Renal cortex interstitium (tissue), 11 donors: Measurements from ENCODE around the gene TPRN. TPM values are rescaled to one million over a fixed set of nuclear protein-coding genes. Genes with fewer than 3 reads are reported as not detected.

Experiments used
- DNase-seq, 11 donors: peaks; one replicate each; pipeline ENCODE4 v3.0.0-alpha.2; 2013; ENCODE audit warnings: low read depth in 9 of 11, low spot score in 4 of 11; ENCODE audit errors: extremely low read depth in 1 of 11
- polyA plus RNA-seq, 3 donors: library from polyadenylated mRNA; unstranded; fragments of 120-200 nt; gene quantifications; one replicate each; pipeline ENCODE4 v1.2.1, GENCODE V29; 2013; ENCODE audit not compliant: insufficient read length in 3 of 3

TPRN gene
- polyA plus RNA-seq, 3 donors, result 14.8 to 17.3 (median 16.4) TPM

GRCh38 chr9:137182836-137183235, 17.7 kb downstream of the TPRN start:
- DNase-seq, result no peak

DNA sequence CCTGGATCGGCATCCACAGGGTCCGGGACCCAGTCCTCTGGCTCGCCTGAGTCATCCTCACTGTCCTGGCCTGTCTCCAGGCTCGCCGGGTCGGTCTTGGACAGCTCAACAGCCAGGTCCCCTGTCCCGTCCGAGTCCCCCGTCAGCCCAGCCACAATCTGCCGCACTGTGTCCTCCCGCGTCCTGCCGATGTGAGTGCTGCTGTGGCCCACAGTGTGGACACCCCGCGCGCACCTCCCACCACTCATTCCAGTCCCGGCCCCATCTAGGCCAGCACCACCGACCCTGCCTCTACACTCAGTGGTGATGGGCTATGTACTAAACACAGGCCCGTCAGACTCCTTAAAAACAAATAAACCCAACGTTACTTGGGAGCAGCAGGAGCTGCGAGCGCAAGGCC, 18.9 kb downstream of the TPRN start:
- no peak for DNase-seq

GRCh38 chr9:137180491-137180890, 20.1 kb downstream of the TPRN start:
- DNase-seq, result no peak

GRCh38 chr9:137179761-137180160, 20.8 kb downstream of the TPRN start:
- DNase-seq, result no peak

DNA sequence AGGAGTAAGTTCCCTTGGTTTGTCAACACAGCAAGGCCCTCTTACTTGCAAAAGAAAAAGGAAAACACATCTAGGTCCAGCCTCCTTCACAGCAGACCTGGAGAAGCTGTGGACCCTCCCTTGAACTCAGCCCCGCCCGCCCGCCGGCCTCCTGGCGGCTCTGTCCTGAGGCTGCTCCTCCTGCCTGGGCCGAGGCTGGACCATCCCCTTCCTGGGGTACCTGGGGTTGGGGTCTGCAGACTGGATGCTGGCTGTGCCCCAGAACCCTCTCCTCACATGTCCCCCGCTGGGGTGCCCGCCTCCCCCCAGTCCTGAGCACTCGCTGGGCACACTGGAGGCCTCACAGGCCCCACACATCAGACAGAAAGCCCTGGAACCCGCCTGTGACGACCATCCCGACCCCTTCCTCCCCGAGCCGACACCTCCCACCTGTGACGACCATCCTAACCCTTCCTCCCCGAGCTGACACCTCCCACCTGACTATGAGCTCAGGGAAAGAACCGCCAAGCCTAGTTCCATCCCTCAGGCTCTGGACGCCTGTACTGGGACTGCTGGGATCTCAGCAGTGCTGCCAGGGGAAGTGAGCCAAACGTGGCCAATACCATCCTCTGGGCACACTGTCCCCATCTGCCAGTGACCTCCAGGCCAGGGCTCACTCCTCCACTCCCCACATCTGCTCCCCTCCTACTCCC, 21.5 kb downstream of the TPRN start:
- no peak for DNase-seq

GRCh38 chr9:137178201-137178938, 22.2 kb downstream of the TPRN start:
- no peak for DNase-seq

GRCh38 chr9:137176302-137177182, 24.0 kb downstream of the TPRN start:
- no peak for DNase-seq

DNA sequence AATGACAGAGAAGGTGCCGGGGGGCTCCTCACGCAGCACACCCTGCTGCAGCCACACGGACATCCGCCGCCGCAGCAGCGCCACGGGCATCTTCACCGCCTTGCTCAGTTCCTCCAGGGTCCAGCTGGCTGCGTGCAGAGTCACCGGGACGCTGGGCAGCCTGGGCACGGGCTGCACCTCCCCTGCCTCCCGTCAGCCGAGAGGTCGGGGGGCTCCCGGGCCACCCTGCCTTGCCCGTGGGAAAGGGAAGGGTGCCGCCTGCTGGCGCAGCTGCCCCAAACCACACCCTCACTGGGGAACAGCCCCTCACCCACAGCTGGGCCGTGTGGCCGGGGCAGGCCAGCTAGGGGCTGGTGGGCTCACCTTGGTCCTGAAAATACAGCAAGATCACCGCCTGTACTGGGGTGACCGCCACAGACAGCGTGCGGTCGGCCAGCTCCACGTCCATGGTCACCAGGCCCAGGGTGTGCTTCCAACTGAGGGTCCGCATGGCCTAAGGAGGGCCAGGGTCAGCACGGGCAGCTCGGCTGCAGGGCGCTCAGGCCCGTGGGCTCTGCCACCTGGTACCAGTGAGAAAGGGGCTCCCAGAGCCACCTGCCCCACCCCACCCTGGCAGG, 25.1 kb downstream of the TPRN start:
- DNase-seq, result no peak

DNA sequence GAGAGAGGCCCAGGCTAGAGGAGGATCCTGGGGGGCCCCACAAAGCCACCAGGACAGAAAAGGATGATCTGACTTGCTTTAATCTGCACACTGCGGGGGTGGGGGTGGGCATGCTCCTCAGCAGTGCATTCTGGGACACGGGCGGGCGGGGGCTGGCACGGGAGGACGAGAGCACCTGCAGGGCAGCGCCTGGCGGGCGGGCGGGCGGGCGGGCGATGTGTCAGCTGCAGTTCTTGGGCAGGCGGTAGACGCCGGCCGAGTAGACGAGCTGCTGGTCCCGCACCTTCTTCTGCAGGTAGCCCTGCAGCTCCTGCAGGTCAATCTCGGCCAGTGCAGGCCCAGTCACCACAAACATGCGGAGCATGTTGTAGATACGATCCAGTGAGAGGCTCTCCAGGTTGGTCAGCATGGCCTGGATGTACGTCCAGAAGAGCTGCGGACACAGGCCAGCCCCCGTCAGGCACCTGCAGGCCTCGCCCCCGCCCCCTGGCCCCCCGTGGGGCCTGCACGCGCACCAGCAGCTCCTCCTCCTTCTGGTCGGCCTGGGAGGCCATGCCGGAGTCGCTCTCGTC, 25.7 kb downstream of the TPRN start:
- no peak for DNase-seq

DNA sequence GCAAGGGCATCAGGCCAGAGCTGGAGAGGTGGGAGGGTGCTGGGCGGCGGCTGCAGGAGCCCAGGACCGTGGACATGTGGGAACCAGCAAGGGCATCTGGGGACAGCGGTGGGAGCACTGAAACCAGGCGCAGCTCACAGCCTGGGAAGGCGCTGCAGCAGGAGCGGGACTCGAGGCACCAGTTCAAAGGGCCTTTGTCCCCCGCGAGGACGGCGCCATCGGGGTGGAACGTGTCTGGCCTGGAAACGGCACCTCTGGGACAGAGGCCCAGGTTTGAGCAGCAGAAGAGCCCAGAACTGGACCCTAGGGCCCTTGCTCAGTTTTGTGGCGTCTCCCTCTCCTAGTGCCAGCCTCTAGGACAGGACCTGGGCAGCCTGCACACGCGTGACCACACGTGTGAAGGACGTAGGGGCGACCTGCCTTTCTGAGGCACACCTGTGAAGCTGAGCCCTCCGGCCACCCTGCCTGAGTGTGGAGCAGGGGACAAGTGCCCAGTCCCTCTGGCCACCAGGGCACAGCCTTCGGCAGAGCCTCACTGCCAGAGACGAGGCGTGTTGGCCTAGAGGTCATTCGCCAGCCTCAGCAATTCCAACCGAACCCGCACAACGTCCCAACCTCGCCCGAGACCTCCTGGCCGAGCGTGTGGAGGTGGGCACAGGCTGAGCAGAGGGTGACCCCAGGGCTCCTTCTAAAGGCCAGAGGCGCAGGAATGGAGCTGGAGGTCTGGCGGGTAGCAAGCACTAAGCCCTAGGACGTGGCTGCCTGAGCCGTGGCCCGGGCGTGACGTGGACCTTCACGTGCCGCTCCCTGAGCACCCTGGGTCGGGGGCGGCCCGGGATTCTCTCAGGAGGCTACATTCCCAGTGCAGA, 26.5 kb downstream of the TPRN start:
- no peak for DNase-seq

GRCh38 chr9:137172901-137173795, 27.4 kb downstream of the TPRN start:
- no peak for DNase-seq

GRCh38 chr9:137171149-137171900, 29.2 kb downstream of the TPRN start:
- no peak for DNase-seq

GRCh38 chr9:137170486-137171148, 29.9 kb downstream of the TPRN start:
- no peak for DNase-seq

DNA sequence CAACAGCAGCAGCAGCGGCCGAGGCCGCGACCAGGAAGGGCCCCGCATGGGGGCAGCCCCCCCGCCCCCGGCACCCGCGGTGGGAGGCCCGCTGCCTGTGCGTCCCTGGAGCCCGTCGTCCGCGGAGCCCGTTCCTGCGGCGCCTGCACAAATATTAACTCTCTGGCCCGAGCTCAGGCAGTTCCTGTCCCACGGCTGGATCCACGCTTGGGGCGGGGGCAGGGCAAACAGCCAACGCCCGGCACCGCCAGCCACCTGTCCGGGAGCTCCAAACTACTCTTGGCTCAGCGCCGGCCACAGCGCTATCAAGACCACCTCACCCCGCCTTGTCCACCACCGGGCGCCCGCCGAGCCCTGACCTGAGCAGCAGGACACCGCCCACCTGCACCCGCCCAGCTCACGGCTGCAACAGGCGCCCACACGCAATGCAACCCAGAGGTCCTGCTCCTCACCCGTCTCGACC, 30.6 kb downstream of the TPRN start, which contains the start of gene LRRC26:
Gene LRRC26 (minus strand): TSS at position 156 of the 463 bp plus-strand sequence. CDS start 108 bp downstream, at position 48.
- no peak for DNase-seq

- DNase-seq, result peak in 8 of 11 donors; percentile 18 to 39 (median 36)
These were observed 31.4 kb downstream of the TPRN start for GRCh38 chr9:137168904-137169856.
